PC-9 (cell line): ENCODE data around the gene MED20. TPM values are rescaled to one million over a fixed set of nuclear protein-coding genes. Genes with fewer than 3 reads are reported as not detected.

ENCODE experiments used
- BruUV-seq: library from RNA; stranded (reverse); fragments of 400-500 nt; replicated peaks from 2 replicates; lab custom pipeline; 2021; lab: Mats Ljungman, UMichigan
- CTCF ChIA-PET: fragments of 300-600 bp; sonication (Branson Sonifier 250); formaldehyde crosslinking; loops from one replicate; lab custom pipeline; 2022; ENCODE audit warnings: antibody characterized with exemption; lab: Charles Lee
- POLR2A ChIA-PET: fragments of 300-600 bp; sonication (Branson Sonifier 250); formaldehyde crosslinking; loops from one replicate; lab custom pipeline; 2022; ENCODE audit warnings: antibody characterized with exemption; ENCODE audit not compliant: unreplicated experiment; lab: Charles Lee
- DNase-seq, 2 experiments: peaks; one replicate each; pipeline versions ENCODE4 v3.0.0 to v3.0.0-alpha.2; 2015 to 2022; ENCODE audit warnings: mixed read lengths in 1 of 2
- H2AFZ ChIP-seq: fragments of 200-600 bp; sonication (generic); 2 replicates; pipeline ENCODE4 v1.8.1; 2017; ENCODE audit warnings: antibody characterized with exemption
- H3F3A ChIP-seq: fragments of 200-600 bp; sonication (generic); 2 replicates; pipeline ENCODE4 v1.8.1; 2017; ENCODE audit warnings: antibody characterized with exemption, mild to moderate bottlenecking, low read depth; ENCODE audit not compliant: insufficient read depth
- H3K27ac ChIP-seq: fragments of 200-600 bp; sonication (generic); 2 replicates; pipeline ENCODE4 v1.6.1; 2016; ENCODE audit warnings: mixed run types
- H3K27me3 ChIP-seq: fragments of 200-600 bp; sonication (generic); 2 replicates; pipeline ENCODE4 v1.6.1; 2016; ENCODE audit warnings: low read depth, mixed run types; ENCODE audit not compliant: insufficient read depth
- H3K36me3 ChIP-seq: fragments of 200-600 bp; sonication (generic); 2 replicates; pipeline ENCODE4 v1.6.1; 2016; ENCODE audit warnings: low read depth, mixed run types
- H3K4me1 ChIP-seq: fragments of 200-600 bp; sonication (generic); replicated peaks from 2 replicates; pipeline ENCODE4 v1.6.1; 2016; ENCODE audit warnings: mixed run types; ENCODE audit not compliant: insufficient read depth
- H3K4me2 ChIP-seq: fragments of 200-600 bp; sonication (generic); 2 replicates; pipeline ENCODE4 v1.6.1; 2017; ENCODE audit warnings: mixed run types
- H3K4me3 ChIP-seq: fragments of 200-600 bp; sonication (generic); 2 replicates; pipeline ENCODE4 v1.6.1; 2016; ENCODE audit warnings: mixed run types
- H3K79me2 ChIP-seq: fragments of 200-600 bp; sonication (generic); 2 replicates; pipeline ENCODE4 v1.6.1; 2017; ENCODE audit warnings: low read depth, mixed run types
- H3K9me2 ChIP-seq: fragments of 200-600 bp; sonication (generic); 2 replicates; pipeline ENCODE4 v1.8.1; 2017; ENCODE audit warnings: mild to moderate bottlenecking; ENCODE audit not compliant: insufficient read depth
- H3K9me3 ChIP-seq: fragments of 200-600 bp; sonication (generic); 2 replicates; pipeline ENCODE4 v1.8.1; 2016; ENCODE audit warnings: low read depth; ENCODE audit not compliant: insufficient read depth
- H4K20me1 ChIP-seq: fragments of 200-600 bp; sonication (generic); 2 replicates; pipeline ENCODE4 v1.8.1; 2017; ENCODE audit not compliant: insufficient read depth
- EZH2 ChIP-seq: fragments of 200-600 bp; sonication (generic); IDR thresholded peaks from 2 replicates; pipeline ENCODE4 v1.8.0; 2017; ENCODE audit warnings: antibody characterized with exemption, low read depth
- intact Hi-C: fragments of 100-400 bp; cut with micrococcal nuclease; formaldehyde crosslinking; loops from one replicate; pipeline ENCODE4 v1.10.0; 2022; ENCODE audit not compliant: unreplicated experiment
- total RNA-seq: library from RNA; stranded (reverse); gene quantifications from 2 replicates; pipeline ENCODE4 v1.2.3, GENCODE V29; 2021
- TF ChIP-seq, protein P1 (sequence below): fragments of 200-600 bp; sonication (generic); conservative IDR thresholded peaks from 2 replicates; pipeline ENCODE4 v1.6.1; 2017; ENCODE audit warnings: mixed run types, antibody characterized with exemption, mild to moderate bottlenecking, moderate library complexity

Gene MED20
- total RNA-seq, 1 experiment from 2014 or later, result 45.8 TPM

GRCh38 chr6:41936073-41936837, 15.3 kb upstream of the MED20 start:
- POLR2A ChIA-PET, result interaction anchor here (1.0 kb wide), 1 partner anchor 103 kb away, joined by 3 read pairs; no protein-coding TSS in a partner anchor
- Histone ChIP-seq H3K9me3 (no peaks in the 10 kb centered on the region), H2AFZ (no peak overlapping the region), H3K9me2 (no peaks in the 10 kb centered on the region), H3K4me2 (no peak overlapping the region), H3K4me1 (peaks cover 19% of the 10 kb centered on the region; the same call in 1 of the 2 replicates), H3F3A (peaks cover 56% of the 10 kb centered on the region), H3K79me2 (peaks cover 15% of the 10 kb centered on the region), H3K27ac (peak overlapping the region; percentile 41), H3K36me3 (peaks cover 16% of the 10 kb centered on the region; the same call in 1 of the 2 replicates), H3K4me3 (no peak overlapping the region), H3K27me3 (no peaks in the 10 kb centered on the region), H4K20me1 (peaks cover 17% of the 10 kb centered on the region; the same call in 1 of the 2 replicates)
- peak; percentile 72 for DNase-seq
- BruUV-seq, result no TSS peak
- TF ChIP-seq, protein P1, sequence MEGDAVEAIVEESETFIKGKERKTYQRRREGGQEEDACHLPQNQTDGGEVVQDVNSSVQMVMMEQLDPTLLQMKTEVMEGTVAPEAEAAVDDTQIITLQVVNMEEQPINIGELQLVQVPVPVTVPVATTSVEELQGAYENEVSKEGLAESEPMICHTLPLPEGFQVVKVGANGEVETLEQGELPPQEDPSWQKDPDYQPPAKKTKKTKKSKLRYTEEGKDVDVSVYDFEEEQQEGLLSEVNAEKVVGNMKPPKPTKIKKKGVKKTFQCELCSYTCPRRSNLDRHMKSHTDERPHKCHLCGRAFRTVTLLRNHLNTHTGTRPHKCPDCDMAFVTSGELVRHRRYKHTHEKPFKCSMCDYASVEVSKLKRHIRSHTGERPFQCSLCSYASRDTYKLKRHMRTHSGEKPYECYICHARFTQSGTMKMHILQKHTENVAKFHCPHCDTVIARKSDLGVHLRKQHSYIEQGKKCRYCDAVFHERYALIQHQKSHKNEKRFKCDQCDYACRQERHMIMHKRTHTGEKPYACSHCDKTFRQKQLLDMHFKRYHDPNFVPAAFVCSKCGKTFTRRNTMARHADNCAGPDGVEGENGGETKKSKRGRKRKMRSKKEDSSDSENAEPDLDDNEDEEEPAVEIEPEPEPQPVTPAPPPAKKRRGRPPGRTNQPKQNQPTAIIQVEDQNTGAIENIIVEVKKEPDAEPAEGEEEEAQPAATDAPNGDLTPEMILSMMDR, result peak; percentile 91
- TF ChIP-seq EZH2, result no peak
- intact Hi-C loops, result loop anchor here (1.0 to 5.0 kb wide), 4 partner anchors 31 to 154 kb away; partner anchors contain the start of gene PRICKLE4
- CTCF ChIA-PET, result interaction anchor here (1.0 kb wide), 1 partner anchor 15 kb away, joined by 3 read pairs; the partner anchor contains the start of genes BYSL and MED20

- peaks cover 19% of the 10 kb centered on the region; the same call in 1 of the 2 replicates for H4K20me1 ChIP-seq
- peak overlapping the region; percentile 41 for H3K27ac ChIP-seq
- H3K4me3 ChIP-seq, result no peak overlapping the region
- TF ChIP-seq, protein P1, result no peak
- TF ChIP-seq EZH2, result no peak
- H3K79me2 ChIP-seq, result peaks cover 12% of the 10 kb centered on the region
- no peaks in the 10 kb centered on the region for H3K9me3 ChIP-seq
- CTCF ChIA-PET, result no interaction called here
- POLR2A ChIA-PET, result interaction anchor here (1.0 kb wide), 1 partner anchor 104 kb away, joined by 3 read pairs; no protein-coding TSS in a partner anchor
- H2AFZ ChIP-seq, result no peak overlapping the region
- H3F3A ChIP-seq, result peaks cover 61% of the 10 kb centered on the region
- no peak overlapping the region for H3K4me2 ChIP-seq
- no TSS peak for BruUV-seq
- no peaks in the 10 kb centered on the region for H3K9me2 ChIP-seq
- H3K4me1 ChIP-seq, result peaks cover 18% of the 10 kb centered on the region; the same call in 1 of the 2 replicates
- no peak for DNase-seq
- intact Hi-C loops, result loop anchor here (1.0 to 5.0 kb wide), 4 partner anchors 32 to 153 kb away; partner anchors contain the start of gene PRICKLE4
- H3K27me3 ChIP-seq, result no peaks in the 10 kb centered on the region
- H3K36me3 ChIP-seq, result peaks cover 22% of the 10 kb centered on the region
Observed at GRCh38 chr6:41935685-41936072, 14.7 kb upstream of the MED20 start.

GRCh38 chr6:41935193-41935574, 14.2 kb upstream of the MED20 start:
- ChIA-PET CTCF (interaction anchor here (0.6 to 0.9 kb wide), 2 partner anchors 13 to 495 kb away, joined by 3 read pairs; no protein-coding TSS in a partner anchor), POLR2A (interaction anchor here (1.0 kb wide), 1 partner anchor 104 kb away, joined by 3 read pairs; no protein-coding TSS in a partner anchor)
- peaks cover 27% of the 10 kb centered on the region for H3K36me3 ChIP-seq
- H3K9me3 ChIP-seq, result no peaks in the 10 kb centered on the region
- H3K4me3 ChIP-seq, result no peak overlapping the region
- DNase-seq, result no peak
- peaks cover 7% of the 10 kb centered on the region for H3K79me2 ChIP-seq
- H3K4me1 ChIP-seq, result peaks cover 14% of the 10 kb centered on the region; the same call in 1 of the 2 replicates
- H4K20me1 ChIP-seq, result peaks cover 21% of the 10 kb centered on the region; the same call in 1 of the 2 replicates
- BruUV-seq, result no TSS peak
- H3K9me2 ChIP-seq, result no peaks in the 10 kb centered on the region
- peak overlapping the region; percentile 41; the same call in 1 of the 2 replicates for H3K27ac ChIP-seq
- peaks cover 61% of the 10 kb centered on the region for H3F3A ChIP-seq
- H3K27me3 ChIP-seq, result no peaks in the 10 kb centered on the region
- no peak overlapping the region for H2AFZ ChIP-seq
- intact Hi-C loops, result loop anchor here (5.0 kb wide), 2 partner anchors 133 to 153 kb away; partner anchors contain the start of gene PRICKLE4
- no peak overlapping the region for H3K4me2 ChIP-seq
- no peak for TF ChIP-seq EZH2
- TF ChIP-seq, protein P1, result no peak
